Measurements from ENCODE around the gene THOC5. TPM values are rescaled to one million over a fixed set of nuclear protein-coding genes. Genes with fewer than 3 reads are reported as not detected.
"Not testable (repeated sequence)": the region's sequence is repeated elsewhere in the genome, so short reads cannot be mapped to it uniquely, and the experiment has no call there.

The THOC5 gene
- polyA plus RNA-seq (2014; cell fraction: cytosol; rRNA removed): 79.8 and 87.1 TPM in 2 replicates
- polyA plus RNA-seq (2014; cell fraction: nucleus; rRNA removed): 67.3 and 86.9 TPM in 2 replicates

DNA sequence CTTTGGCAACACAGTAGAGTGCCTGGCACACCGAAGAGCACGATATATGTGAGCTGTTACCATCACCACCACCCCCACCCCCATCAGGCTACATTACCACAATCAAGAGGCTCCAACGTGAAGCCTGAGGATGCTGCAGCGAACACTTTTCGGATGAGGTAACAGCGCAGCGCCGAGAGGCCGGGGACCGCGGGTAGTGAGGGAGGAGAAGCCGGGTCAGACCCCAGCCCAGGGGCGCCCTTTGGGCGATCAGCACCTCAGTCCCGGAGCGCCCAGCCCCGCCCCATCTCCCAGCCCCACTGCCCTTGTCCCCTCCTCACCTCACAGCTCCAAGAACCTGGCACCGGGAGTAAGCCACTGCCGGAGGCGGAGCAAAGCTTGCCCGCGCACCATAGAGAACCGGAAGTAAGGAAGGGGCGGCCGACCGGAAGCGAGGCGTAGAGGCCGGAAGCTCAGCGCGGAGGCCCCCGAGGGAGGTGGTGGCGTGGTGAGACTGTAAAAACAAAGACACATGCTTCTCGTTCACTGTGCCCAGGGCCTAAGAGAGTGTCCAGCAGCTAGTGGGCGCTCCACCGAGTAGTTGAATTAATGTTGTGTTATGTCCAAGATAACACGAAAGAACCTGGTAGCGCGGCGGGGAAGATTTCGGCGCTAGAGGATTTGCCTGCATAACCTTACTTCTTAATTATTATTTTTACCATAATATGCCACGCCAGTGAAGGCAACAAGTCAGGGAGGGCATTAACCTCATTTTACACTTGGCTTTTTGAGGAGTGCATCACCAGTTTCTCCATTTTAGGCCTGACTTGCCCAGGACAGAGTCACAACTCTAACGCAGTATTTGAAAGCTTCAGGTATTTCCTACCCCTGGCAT is at the start of gene THOC5:
Gene THOC5 (minus strand): TSS at position 407 of the 874 bp plus-strand sequence. CDS start 4,610 bp downstream, outside the sequence.
- DNase-seq (ENCODE audit: low spot score): peak; percentile 98

DNA sequence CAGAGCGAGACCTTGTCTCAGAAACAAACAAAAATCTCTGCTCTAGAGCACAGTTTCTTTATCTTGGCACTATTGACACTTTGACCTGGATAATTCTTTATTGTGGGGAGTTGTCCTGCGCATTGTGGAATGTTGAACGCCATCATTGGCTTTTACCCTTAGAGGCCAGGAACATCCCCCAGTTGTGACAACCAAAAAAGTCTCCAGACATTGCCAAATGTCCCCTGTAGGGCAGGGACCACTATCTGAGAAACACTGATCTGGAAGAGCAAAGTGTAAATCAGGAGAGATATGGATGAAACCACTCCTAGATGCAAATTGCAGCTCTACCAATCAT is 45.1 kb upstream of the THOC5 start:
- DNase-seq (ENCODE audit: low spot score): no peak

- DNase-seq (ENCODE audit: low spot score): not testable (repeated sequence)
These were observed 44.5 kb upstream of the THOC5 start for GRCh38 chr22:29597871-29598683.

GRCh38 chr22:29596408-29596807 is 42.9 kb upstream of the THOC5 start:
- DNase-seq (ENCODE audit: low spot score): no peak

DNA sequence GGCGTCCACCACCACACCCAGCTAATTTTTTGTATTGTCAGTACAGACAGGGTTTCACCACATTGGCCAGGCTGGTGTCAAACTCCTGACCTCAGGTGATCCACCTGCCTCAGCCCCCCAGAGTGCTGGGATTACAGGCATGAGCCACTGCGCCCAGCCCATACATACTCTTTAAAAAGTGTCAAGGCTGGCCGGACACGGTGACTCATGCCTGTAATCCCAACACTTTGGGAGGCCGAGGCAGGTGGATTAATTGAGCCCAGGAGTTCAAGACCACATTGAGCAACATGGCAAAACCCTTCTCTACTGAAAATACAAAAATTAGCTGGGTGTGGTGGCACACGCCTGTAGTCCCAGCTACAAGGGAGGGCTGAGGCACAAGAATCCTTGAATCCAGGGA is 40.9 kb upstream of the THOC5 start:
- DNase-seq (ENCODE audit: low spot score): not testable (repeated sequence)

- DNase-seq (ENCODE audit: low spot score): no peak
These were observed 40.4 kb upstream of the THOC5 start for GRCh38 chr22:29593923-29594322.

DNA sequence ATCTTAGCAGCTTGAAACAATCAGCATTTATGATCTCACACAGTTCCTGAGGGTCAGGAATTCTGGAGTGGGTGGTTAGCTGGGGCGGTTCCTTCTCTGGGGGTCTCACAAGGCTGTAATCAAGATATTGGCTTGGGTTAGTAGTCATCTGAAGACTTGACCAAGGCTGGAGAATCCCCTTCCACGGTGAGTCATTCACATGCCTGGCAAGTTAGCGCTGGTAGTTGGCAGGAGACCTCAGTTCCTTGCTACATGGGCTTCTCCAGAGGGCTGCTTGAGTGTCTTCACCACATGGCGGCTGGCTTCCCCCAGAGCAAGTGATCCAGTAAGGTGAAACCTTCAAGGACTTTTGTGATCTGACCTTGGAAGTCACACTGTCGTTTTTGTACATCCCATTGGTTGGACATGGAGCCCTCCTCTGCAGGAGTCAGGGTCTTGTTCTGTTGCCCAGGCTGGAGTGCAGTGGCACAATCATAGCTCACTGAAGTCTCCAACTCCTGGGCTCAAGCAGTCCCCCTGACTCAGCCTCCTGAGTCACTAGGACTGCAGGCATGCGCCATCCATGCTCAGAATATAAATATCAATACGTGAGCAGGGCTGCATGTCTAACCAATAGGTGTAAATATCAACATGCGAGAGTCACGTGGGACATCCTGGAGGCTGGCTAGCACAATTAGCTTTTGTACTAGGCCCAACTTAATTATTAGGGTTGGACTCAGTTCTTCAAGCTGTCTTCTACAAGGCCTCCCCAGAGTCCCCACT is 34.6 kb upstream of the THOC5 start:
- no peak for DNase-seq (ENCODE audit: low spot score)

DNA sequence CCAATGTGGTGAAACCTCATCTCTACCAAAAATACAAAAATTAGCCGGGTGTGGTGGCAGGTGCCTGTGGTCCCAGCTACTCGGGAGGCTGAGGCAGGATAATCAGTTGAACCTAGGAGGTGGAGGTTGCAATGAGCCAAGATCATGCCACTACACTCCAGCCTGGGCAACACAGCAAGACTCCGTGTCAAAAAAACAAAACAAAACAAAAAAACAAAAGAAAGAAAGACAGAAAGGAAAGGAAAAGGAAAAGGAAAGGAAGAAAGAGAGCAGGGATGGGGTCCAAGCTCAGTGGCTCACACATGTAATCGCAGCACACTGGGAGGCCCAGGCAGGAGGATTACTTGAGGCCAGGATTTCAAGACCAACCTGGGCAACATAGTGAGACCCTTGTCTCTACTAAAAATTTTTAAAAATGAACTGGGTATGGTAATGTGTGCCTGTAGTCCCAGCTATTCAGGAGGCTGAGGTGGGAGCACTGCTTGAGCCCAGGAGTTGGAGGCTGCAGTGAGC is 32.7 kb upstream of the THOC5 start:
- DNase-seq (ENCODE audit: low spot score): not testable (repeated sequence)

GRCh38 chr22:29584975-29585374 is 31.4 kb upstream of the THOC5 start:
- DNase-seq (ENCODE audit: low spot score): no peak

GRCh38 chr22:29581799-29582198 is 28.2 kb upstream of the THOC5 start:
- no peak for DNase-seq (ENCODE audit: low spot score)

DNA sequence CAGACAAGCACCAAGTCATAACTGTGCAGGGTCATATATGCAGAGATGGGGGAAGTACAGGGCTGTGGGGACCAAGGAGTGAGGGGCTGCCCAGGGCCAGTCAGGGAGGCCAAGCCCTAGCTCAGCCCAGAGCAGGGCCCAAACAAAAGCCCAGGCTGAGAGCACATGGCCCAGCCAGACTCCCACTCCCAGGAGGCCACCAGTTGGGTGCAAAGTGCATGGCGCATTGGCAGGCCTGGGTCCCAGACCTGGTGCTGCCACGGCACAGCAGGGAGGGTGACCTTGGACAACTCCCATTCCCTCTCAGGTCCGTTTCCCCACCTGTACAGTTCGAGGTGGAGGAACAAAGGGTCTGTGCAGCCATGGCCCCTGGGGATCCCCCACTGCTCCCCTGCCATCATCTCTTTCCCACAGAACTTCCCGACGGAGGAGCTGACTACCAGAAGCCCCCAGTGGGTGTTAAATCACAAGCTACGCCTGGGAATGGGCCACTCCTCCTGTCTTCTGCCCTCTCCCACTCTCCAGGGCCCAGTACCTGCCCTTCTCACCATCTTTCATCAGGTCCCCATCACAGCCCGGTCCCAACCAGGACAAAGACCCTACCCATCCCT is 26.7 kb upstream of the THOC5 start:
- peak; percentile 38 for DNase-seq (ENCODE audit: low spot score)

- DNase-seq (ENCODE audit: low spot score): no peak
These were observed 25.1 kb upstream of the THOC5 start for GRCh38 chr22:29578462-29579200.

DNA sequence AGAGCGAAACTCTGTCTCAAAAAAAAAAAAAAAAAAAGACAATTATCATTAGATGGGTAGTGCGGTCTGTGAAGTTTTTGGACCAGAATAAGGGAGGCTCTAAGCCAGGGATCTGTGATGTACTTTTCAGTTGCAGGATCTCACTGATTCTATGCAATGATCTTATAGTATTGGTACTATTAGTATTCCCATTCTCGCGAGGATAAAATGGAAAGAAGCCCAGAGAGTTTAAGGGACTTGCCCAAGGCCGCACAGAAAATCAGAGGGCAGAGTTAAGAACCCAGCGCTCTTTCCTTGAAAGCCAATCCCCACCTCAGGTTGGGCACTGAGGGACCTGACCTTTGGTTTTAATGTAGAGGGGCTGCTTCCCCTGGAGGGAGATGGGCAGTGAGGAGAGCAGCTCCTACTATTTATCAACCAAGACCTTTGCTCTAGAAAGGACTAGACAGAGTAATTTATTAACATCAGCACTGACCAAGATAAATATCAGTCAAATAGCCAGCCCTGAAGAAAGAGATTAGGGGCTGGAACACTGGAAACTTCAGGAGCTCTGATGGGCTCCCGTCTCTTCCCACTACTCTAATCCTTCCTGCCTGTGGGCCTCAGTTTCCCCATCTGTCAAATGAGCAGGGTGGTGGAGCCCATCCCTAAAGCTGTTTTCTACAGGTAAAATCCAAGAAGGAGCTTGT is 21.3 kb upstream of the THOC5 start:
- no peak for DNase-seq (ENCODE audit: low spot score)

DNA sequence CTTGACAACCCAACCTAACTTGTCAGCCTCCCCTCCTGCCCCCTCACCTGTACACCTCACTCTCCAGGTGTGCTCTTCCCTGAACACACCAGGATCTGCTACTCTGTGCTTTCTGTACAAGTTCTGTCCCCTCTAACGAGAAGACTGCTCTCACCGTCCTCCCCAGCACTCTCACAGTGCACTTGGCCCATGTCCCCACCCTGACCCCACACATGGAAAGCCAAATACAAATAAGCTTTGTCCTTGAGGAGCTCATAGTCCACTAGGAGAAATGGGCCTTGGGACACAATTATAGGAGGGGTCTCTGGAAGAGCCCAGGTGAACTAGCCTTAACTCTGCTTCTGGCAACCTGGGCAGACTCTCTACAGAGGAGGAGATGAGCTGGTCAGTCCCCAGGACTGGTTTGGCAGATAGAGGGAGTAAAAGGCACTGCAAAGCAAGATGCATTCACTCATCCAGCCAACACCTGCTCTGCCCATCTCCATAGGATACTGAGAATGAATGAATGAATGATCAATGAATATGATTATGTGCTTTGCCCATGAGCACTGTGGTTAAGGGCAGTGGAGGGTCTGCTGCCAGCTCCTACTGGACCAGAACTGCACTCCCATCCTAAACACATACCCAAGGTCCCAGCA is 17.5 kb upstream of the THOC5 start:
- DNase-seq (ENCODE audit: low spot score): no peak

- DNase-seq (ENCODE audit: low spot score): no peak
These were observed 16.9 kb upstream of the THOC5 start for GRCh38 chr22:29570456-29570855.

DNA sequence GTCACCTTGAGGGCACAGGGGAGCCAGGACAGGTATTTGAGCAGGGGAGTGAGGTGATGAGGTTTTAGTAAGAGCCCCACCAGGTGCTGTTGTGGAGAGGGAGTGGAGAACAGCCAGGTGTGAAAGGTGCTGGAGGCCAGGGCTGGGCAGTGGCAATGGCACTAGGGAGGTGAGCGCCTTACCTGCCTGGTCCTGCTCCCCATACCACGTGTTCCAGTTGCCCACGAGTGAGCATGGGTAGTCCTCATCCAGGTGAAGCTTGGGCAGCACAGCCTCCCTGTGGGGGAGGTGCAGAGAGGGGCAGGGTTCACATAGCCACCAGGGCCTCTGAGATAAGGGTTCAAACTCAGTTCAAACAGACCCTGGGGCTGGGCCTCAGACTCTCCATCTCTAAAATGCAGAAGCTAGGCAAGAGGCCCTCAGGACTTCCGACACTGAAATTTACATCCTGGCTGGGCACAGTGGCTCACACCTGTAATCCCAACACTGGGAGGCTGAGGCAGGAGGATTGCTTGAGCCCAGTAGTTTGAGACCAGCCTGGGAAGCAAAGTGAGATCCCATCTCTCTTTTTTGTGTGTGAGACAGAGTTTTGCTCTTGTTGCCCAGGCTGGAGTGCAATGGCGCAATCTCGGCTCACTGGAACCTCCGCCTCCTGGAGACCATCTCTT is 15.6 kb upstream of the THOC5 start:
- DNase-seq (ENCODE audit: low spot score): no peak

DNA sequence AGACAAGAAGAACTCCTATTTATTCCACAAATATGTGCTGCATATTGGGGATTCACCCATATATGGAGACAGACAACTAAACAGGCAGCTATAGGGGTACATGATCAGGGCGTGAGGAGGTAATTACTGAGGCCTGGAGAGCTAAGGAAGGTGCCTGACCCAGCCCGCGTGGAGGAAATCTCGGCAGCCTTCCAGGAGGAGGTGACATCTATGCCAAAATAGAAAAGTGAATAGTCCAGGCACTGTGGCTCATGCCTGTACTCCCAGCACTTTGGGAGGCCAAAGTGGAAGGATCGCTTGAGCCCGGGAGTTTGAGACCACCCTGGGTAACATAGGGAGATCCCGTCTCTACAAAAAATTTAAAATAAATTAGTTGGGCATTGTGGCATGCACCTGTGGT is 13.8 kb upstream of the THOC5 start:
- no peak for DNase-seq (ENCODE audit: low spot score)

DNA sequence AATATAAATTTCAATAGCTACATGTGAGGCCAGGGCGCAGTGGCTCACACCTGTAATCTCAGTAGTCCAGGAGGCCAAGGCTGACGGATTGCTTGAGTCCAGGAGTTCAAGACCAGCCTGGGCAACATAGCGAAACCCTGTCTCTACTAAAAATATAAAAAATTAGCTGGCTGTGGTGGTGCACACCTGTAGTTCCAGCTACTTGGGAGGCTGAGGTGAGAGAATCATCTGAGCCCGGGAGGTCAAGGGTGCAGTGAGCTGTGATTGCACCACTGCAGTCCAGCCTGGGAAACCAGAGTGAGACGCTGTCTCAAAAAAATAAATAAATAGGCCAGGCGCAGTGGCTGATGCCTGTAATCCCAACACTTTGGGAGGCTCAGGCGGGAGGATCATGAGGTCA is 13.0 kb upstream of the THOC5 start:
- DNase-seq (ENCODE audit: low spot score): not testable (repeated sequence)

Data from SK-N-DZ (cell line).